Embryonic facial prominence (tissue), 1 donor: ENCODE measurements around the gene CSGALNACT2.

Source experiments
- DNase-seq: peaks from one replicate; pipeline ENCODE4 v3.0.0-alpha.2; 2016; ENCODE audit errors: extremely low spot score

The CSGALNACT2 gene

GRCh38 chr10:43112608-43112961, 25.7 kb upstream of the CSGALNACT2 start:
- DNase-seq, result no peak

- DNase-seq, result no peak
Observed at GRCh38 chr10:43113201-43114087, 24.8 kb upstream of the CSGALNACT2 start.

- no peak for DNase-seq
Observed at GRCh38 chr10:43114088-43114742, 24.0 kb upstream of the CSGALNACT2 start.

- no peak for DNase-seq
Observed at GRCh38 chr10:43114743-43115611, 23.3 kb upstream of the CSGALNACT2 start.

- DNase-seq, result no peak
Observed at GRCh38 chr10:43115881-43116595, 22.2 kb upstream of the CSGALNACT2 start.

- DNase-seq, result no peak
Observed at GRCh38 chr10:43116596-43116995, 21.6 kb upstream of the CSGALNACT2 start.

GRCh38 chr10:43117031-43117776, 21.0 kb upstream of the CSGALNACT2 start:
- DNase-seq, result no peak

- DNase-seq, result no peak
Observed at GRCh38 chr10:43117777-43118583, 20.3 kb upstream of the CSGALNACT2 start.

GRCh38 chr10:43118631-43119415, 19.4 kb upstream of the CSGALNACT2 start:
- no peak for DNase-seq

- no peak for DNase-seq
Observed at GRCh38 chr10:43119416-43120115, 18.7 kb upstream of the CSGALNACT2 start.

GRCh38 chr10:43120116-43120928, 17.9 kb upstream of the CSGALNACT2 start:
- DNase-seq, result no peak

GRCh38 chr10:43120929-43121314, 17.3 kb upstream of the CSGALNACT2 start:
- no peak for DNase-seq

- DNase-seq, result no peak
Observed at GRCh38 chr10:43121444-43121843, 16.8 kb upstream of the CSGALNACT2 start.

GRCh38 chr10:43122096-43122495, 16.1 kb upstream of the CSGALNACT2 start:
- no peak for DNase-seq

GRCh38 chr10:43122826-43123225, 15.4 kb upstream of the CSGALNACT2 start:
- DNase-seq, result no peak

GRCh38 chr10:43123361-43124093, 14.7 kb upstream of the CSGALNACT2 start:
- DNase-seq, result no peak

- DNase-seq, result no peak
Observed at GRCh38 chr10:43124094-43124521, 14.1 kb upstream of the CSGALNACT2 start.
